GM12801 (cell line): ENCODE data around the gene GIT1.

ENCODE experiments used
- CTCF ChIP-seq: IDR thresholded peaks from one replicate; pipeline ENCODE4 v1.5.1; 2011; ENCODE audit warnings: control low read depth; ENCODE audit not compliant: insufficient read length; ENCODE audit errors: extremely low read depth

Gene GIT1

GRCh38 chr17:29524692-29525091 is 64.8 kb downstream of the GIT1 start:
- no peak for TF ChIP-seq CTCF
